ENCODE data around the gene KCTD10.
"Not testable (repeated sequence)": the region's sequence is repeated elsewhere in the genome, so short reads cannot be mapped to it uniquely, and the experiment has no call there.

KCTD10 gene

GRCh38 chr12:109440851-109441490 is 36.1 kb downstream of the KCTD10 start:
- H3K27ac ChIP-seq, result no peak overlapping the region
- TF ChIP-seq ZFX (IDR thresholded peaks at IDR 0.05), result no peak
- no peak for TF ChIP-seq CTCF (conservative IDR thresholded peaks at IDR 0.05)

DNA sequence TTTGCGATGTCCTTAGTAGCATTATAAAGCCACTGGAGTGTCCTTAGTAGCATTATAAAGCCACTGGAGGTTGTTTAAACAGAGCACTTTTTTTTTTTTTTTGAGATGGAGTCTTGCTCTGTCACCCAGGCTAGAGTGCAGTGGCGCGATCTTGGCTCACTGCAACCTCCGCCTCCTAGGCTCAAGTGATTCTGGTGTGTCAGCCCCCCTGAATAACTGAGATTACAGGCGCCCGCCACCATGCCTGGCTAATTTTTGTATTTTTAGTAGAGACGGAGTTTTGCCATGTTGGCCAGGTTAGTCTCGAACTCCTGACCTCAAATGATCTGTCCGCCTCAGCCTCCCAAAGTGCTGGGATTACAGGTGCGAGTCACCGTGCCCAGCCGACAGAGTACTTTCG is 37.1 kb downstream of the KCTD10 start:
- H3K27ac ChIP-seq, result not testable (repeated sequence)

DNA sequence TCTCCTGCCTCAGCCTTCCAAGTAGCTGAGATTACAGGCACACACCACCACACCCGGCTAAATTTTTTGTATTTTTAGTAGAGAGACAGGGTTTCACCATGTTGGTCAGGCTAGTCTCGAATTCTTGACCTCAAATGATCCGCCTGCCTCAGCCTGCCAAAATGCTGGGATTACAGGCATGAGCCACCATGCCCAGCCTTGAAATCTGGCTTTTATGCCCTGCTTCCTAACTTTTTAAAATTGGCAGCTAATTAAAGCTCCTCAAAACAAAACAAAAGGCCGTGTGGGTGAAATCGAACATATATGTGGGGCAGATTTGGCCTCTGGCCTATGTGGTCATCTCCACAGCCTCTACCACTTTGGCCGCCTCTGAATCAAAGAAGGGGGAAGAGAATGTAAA is 37.9 kb downstream of the KCTD10 start:
- TF ChIP-seq ZFX (IDR thresholded peaks at IDR 0.05), result no peak
- no peak for TF ChIP-seq CTCF (conservative IDR thresholded peaks at IDR 0.05)
- no peak overlapping the region for H3K27ac ChIP-seq

DNA sequence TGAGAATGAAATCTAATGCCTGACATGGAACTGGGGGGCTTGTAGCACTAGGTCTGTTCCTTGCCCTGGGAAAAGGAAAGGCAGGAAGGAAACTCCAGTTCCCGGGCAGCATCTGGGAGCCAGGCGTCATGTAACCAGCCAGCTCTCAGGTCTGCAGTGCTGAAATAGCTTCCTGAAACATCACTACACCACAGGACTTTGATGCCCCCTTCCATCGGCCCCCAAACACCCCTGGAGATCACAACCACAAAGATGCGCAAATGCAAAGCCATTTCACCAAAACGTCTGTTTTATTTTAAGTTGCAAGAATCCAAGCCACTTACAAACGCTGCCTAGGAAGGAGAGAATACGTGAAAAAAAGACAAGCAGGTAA is 40.9 kb downstream of the KCTD10 start:
- TF ChIP-seq CTCF (conservative IDR thresholded peaks at IDR 0.05) (no peak), ZFX (IDR thresholded peaks at IDR 0.05) (no peak)
- H3K27ac ChIP-seq, result no peak overlapping the region

DNA sequence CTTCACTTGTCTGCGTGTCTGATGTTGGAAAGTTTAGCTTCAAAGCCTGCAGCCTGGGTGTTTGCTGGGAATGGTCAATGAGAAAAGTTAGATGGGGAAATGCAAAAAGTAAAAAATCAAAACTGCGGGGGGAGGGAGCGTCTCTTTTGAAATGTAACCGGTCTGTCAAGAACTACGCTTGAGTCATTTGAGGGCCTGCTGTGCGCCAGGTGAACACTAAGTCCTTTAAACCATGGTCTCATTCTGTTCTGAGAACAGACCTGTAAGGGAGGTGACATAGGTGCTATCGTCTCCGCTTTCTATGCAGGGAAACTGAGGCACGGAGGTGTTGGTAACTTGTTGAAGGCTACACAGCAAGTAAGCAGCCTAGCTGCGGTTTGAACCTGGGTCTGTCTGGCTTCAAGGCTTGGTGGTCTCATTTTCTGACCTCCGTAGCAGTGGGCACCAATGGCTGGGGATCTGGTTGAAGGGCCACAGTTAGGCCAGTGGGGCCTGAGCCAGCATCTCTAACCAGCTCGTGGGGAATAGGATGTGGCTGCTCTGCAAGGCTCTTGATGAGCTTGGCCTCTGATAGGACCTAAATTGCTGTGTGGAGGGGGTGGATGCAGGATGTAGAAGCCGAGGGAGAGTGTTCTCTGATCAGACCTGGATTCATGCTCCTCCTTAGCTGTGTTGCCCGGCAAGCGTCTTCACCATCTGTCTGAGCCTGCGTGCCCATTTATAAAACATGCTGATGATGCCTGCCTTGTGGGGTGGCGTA is 41.5 kb downstream of the KCTD10 start:
- H3K27ac ChIP-seq, result no peak overlapping the region

DNA sequence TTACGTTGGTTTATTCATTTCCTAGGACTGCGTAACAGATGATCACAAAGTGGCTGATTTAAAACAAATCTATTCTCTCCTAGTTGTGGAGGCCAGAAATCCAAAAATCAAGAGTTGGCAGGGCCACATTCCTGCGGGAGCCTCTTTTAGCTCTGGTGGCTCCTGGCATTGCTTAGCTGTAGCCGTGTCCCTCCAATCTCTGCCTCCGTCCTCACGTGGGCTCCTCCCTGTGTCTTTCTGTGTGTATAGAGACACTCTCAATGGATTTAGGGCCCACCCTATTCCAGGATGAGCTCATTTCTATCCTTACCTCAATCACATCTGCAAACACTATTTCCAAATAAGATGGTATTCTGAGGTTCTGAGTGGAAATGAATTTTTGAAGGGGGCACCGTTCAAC is 42.5 kb downstream of the KCTD10 start:
- no peak overlapping the region for H3K27ac ChIP-seq
- no peak for TF ChIP-seq CTCF (conservative IDR thresholded peaks at IDR 0.05)
- no peak for TF ChIP-seq ZFX (IDR thresholded peaks at IDR 0.05)

More for the DNA sequence above, 41.5 kb downstream of the KCTD10 start:
- no peak for TF ChIP-seq CTCF (conservative IDR thresholded peaks at IDR 0.05)
- TF ChIP-seq ZFX (IDR thresholded peaks at IDR 0.05), result no peak

- no peak overlapping the region for H3K27ac ChIP-seq
- TF ChIP-seq ZFX (IDR thresholded peaks at IDR 0.05), result no peak
- no peak for TF ChIP-seq CTCF (conservative IDR thresholded peaks at IDR 0.05)
Observed at GRCh38 chr12:109433618-109434017, 43.5 kb downstream of the KCTD10 start.
